ENCODE data around the gene NAGS. TPM values are rescaled to one million over a fixed set of nuclear protein-coding genes. Genes with fewer than 3 reads are reported as not detected.

The NAGS gene
- total RNA-seq, 1 experiment from 2014 or later, result 10.0 TPM

GRCh38 chr17:43966276-43966675, 38.1 kb upstream of the NAGS start:
- no peak for DNase-seq (ENCODE audit: low read depth, low spot score)

DNA sequence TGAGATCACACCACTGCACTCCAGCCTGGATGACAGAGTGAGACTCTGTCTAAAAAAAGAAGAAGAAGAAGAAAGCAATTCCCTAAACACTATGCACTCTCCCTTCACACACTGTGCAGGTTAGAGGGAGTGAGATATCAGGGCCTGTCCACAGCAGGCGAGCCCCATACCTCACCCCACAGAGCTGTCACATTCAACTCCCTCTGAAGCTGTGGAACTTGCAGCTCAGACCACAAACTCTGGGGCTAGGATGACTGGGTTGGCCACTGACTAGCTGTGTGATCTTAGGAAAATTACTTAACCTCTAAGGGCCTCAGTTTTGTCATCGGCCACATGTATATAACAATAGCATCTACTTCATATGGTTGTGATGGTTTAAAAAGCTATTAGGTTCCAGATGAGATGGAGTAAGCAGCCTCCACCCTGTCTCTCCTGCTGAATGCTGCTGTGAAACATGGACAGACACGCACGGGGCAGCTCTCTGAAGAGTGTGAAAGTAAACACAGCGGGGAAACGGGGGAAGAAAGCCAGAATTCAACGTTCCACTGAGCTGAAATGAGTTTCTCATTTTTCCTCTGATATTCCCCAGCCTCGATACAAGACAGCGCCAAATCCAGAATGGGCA, 37.1 kb upstream of the NAGS start:
- no peaks in the 10 kb centered on the region for H3K9me3 ChIP-seq (ENCODE audit: control insufficient read depth in 1 of 2, insufficient read depth in 1 of 2, low read depth in 1 of 2, low read length in 2 of 2)
- no peak overlapping the region for H3K9ac ChIP-seq (ENCODE audit: low read length)
- H3K36me3 ChIP-seq (ENCODE audit: control insufficient read depth in 1 of 2, insufficient read depth in 2 of 2, low read length in 2 of 2), result no peaks in the 10 kb centered on the region
- no peaks in the 10 kb centered on the region for H3K27me3 ChIP-seq (ENCODE audit: insufficient read depth, low read length)
- H3K4me1 ChIP-seq (ENCODE audit: control insufficient read depth in 1 of 2, insufficient read depth in 2 of 2, low read length in 2 of 2), result no peaks in the 10 kb centered on the region; a peak in 1 of 4 replicates
- H4K20me1 ChIP-seq (ENCODE audit: insufficient read depth), result no peaks in the 10 kb centered on the region
- H2AFZ ChIP-seq (ENCODE audit: low read depth, low read length, poor library complexity, severe bottlenecking), result no peak overlapping the region
- ChIA-PET RAD21 (ENCODE audit: low non-redundant PET in 1 of 2, low total read pairs in 2 of 2, uncharacterized antibody in 2 of 2, unreplicated experiment in 2 of 2) (no interaction called here), CTCF (no interaction called here), POLR2A (no interaction called here)
- H3K79me2 ChIP-seq (ENCODE audit: insufficient read depth, low read length), result no peaks in the 10 kb centered on the region
- H3K4me3 ChIP-seq (replicated peaks in 1 of 2; ENCODE audit: low read depth in 1 of 2, low read length in 2 of 2), result no peak overlapping the region
- no peak for ATAC-seq
- intact Hi-C loops (cut with micrococcal nuclease), result no loop called here
- no peak for DNase-seq (ENCODE audit: low read depth, low spot score)
- no peaks in the 10 kb centered on the region for H3K9me2 ChIP-seq (ENCODE audit: insufficient read depth)
- H3K27ac ChIP-seq (ENCODE audit: low read depth, low read length), result no peak overlapping the region
- H3K4me2 ChIP-seq (ENCODE audit: low read length), result no peak overlapping the region
- no TSS peak for BruUV-seq (replicated peaks)
- TF ChIP-seq YY1 (IDR thresholded peaks at IDR 0.05; ENCODE audit: extremely low read depth, insufficient replicate concordance, low read depth, low read length), result no peak
- no peak for TF ChIP-seq EZH2 (IDR thresholded peaks at IDR 0.05)
- no peak for TF ChIP-seq SP1 (IDR thresholded peaks at IDR 0.05; ENCODE audit: low read depth)
- TF ChIP-seq, protein P1, sequence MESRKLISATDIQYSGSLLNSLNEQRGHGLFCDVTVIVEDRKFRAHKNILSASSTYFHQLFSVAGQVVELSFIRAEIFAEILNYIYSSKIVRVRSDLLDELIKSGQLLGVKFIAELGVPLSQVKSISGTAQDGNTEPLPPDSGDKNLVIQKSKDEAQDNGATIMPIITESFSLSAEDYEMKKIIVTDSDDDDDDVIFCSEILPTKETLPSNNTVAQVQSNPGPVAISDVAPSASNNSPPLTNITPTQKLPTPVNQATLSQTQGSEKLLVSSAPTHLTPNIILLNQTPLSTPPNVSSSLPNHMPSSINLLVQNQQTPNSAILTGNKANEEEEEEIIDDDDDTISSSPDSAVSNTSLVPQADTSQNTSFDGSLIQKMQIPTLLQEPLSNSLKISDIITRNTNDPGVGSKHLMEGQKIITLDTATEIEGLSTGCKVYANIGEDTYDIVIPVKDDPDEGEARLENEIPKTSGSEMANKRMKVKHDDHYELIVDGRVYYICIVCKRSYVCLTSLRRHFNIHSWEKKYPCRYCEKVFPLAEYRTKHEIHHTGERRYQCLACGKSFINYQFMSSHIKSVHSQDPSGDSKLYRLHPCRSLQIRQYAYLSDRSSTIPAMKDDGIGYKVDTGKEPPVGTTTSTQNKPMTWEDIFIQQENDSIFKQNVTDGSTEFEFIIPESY (IDR thresholded peaks at IDR 0.05; ENCODE audit: extremely low read depth, insufficient replicate concordance, low read length), result no peak
- TF ChIP-seq, protein P2, sequence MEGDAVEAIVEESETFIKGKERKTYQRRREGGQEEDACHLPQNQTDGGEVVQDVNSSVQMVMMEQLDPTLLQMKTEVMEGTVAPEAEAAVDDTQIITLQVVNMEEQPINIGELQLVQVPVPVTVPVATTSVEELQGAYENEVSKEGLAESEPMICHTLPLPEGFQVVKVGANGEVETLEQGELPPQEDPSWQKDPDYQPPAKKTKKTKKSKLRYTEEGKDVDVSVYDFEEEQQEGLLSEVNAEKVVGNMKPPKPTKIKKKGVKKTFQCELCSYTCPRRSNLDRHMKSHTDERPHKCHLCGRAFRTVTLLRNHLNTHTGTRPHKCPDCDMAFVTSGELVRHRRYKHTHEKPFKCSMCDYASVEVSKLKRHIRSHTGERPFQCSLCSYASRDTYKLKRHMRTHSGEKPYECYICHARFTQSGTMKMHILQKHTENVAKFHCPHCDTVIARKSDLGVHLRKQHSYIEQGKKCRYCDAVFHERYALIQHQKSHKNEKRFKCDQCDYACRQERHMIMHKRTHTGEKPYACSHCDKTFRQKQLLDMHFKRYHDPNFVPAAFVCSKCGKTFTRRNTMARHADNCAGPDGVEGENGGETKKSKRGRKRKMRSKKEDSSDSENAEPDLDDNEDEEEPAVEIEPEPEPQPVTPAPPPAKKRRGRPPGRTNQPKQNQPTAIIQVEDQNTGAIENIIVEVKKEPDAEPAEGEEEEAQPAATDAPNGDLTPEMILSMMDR (IDR thresholded peaks at IDR 0.05 in 2 of 3, conservative IDR thresholded peaks at IDR 0.05 in 1 of 3; ENCODE audit: borderline replicate concordance in 1 of 3, insufficient read depth in 1 of 3, low read depth in 2 of 3, low read length in 2 of 3), result no peak
- TF ChIP-seq SIN3A (IDR thresholded peaks at IDR 0.05; ENCODE audit: low read depth), result no peak
- no peak for TF ChIP-seq CEBPB (IDR thresholded peaks at IDR 0.05; ENCODE audit: low read depth)
- TF ChIP-seq FOSL1 (IDR thresholded peaks at IDR 0.05; ENCODE audit: low read depth), result no peak

More at GRCh38 chr17:43966276-43966675, 38.1 kb upstream of the NAGS start:
- Histone ChIP-seq H3K9me2 (ENCODE audit: insufficient read depth) (no peaks in the 10 kb centered on the region), H3K36me3 (ENCODE audit: control insufficient read depth in 1 of 2, insufficient read depth in 2 of 2, low read length in 2 of 2) (no peaks in the 10 kb centered on the region), H3K4me2 (ENCODE audit: low read length) (no peak overlapping the region), H3K9me3 (ENCODE audit: control insufficient read depth in 1 of 2, insufficient read depth in 1 of 2, low read depth in 1 of 2, low read length in 2 of 2) (no peaks in the 10 kb centered on the region), H3K9ac (ENCODE audit: low read length) (no peak overlapping the region), H3K79me2 (ENCODE audit: insufficient read depth, low read length) (no peaks in the 10 kb centered on the region), H3K27ac (ENCODE audit: low read depth, low read length) (no peak overlapping the region), H2AFZ (ENCODE audit: low read depth, low read length, poor library complexity, severe bottlenecking) (no peak overlapping the region), H3K4me1 (ENCODE audit: control insufficient read depth in 1 of 2, insufficient read depth in 2 of 2, low read length in 2 of 2) (no peaks in the 10 kb centered on the region; a peak in 1 of 4 replicates), H3K4me3 (replicated peaks in 1 of 2; ENCODE audit: low read depth in 1 of 2, low read length in 2 of 2) (no peak overlapping the region), H4K20me1 (ENCODE audit: insufficient read depth) (no peaks in the 10 kb centered on the region), H3K27me3 (ENCODE audit: insufficient read depth, low read length) (no peaks in the 10 kb centered on the region)
- no TSS peak for BruUV-seq (replicated peaks)
- RAD21 ChIA-PET (ENCODE audit: low non-redundant PET in 1 of 2, low total read pairs in 2 of 2, uncharacterized antibody in 2 of 2, unreplicated experiment in 2 of 2), result no interaction called here
- TF ChIP-seq TCF7L2 (IDR thresholded peaks at IDR 0.05; ENCODE audit: borderline replicate concordance, extremely low read depth, insufficient read depth, insufficient read length) (no peak), SP1 (IDR thresholded peaks at IDR 0.05; ENCODE audit: low read depth) (no peak), FOSL1 (IDR thresholded peaks at IDR 0.05; ENCODE audit: low read depth) (no peak), CBX3 (IDR thresholded peaks at IDR 0.05; ENCODE audit: low read depth) (no peak), RAD21 (IDR thresholded peaks at IDR 0.05; ENCODE audit: low read depth) (no peak), ZFX (IDR thresholded peaks at IDR 0.05) (no peak), EZH2 (IDR thresholded peaks at IDR 0.05) (no peak), EZH2phosphoT487 (IDR thresholded peaks at IDR 0.05; ENCODE audit: borderline replicate concordance) (no peak)
- TF ChIP-seq, protein P2 (IDR thresholded peaks at IDR 0.05 in 2 of 3, conservative IDR thresholded peaks at IDR 0.05 in 1 of 3; ENCODE audit: borderline replicate concordance in 1 of 3, insufficient read depth in 1 of 3, low read depth in 2 of 3, low read length in 2 of 3), result no peak
- intact Hi-C loops (cut with micrococcal nuclease), result no loop called here
- ATAC-seq, result no peak
- POLR2A ChIA-PET, result no interaction called here
- CTCF ChIA-PET, result interaction anchor here (1.6 kb wide), 1 partner anchor 22 kb away, joined by 4 read pairs; no protein-coding TSS in a partner anchor

Measured in HCT116 (cell line).